ENCODE results near the gene IMMP2L.
"Not testable (repeated sequence)": the region's sequence is repeated elsewhere in the genome, so short reads cannot be mapped to it uniquely, and the experiment has no call there.

IMMP2L gene

DNA sequence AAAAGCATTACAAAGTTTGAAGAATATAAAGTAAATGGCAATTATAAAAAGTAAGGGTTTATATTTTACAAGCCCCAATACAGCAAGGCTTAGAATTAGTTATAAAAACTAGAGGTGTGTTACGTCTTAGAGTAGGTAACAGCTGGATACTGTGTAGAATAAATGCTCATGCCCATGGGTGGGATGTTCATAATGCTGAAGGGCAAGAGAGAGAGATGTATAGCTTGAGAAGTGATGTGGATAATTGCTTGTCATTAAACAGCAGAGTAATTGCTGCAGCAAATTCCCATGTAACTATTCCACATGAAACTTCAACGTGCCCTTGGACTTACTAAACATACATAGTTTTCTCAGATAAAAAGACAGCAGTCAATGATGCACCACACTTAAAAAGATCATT, 233.8 kb downstream of the IMMP2L start:
- no peak for DNase-seq

DNA sequence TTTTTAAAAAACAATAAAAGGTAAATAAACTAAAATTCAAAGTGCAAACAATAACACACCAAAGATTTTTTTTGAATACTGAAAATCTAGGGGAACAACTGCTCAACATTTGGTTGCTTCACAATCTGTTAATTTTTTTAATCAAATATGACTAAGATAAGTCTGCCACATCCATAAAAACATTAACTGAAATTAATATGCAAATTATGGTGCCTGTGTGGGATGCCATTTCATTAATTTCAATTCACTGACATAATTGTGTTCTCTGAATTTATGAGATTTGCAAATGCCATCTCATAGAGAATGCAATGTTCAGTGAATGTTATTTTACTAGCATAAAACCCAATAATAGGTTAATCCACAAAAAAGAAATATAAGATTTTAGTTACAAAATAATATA, 237.5 kb downstream of the IMMP2L start:
- DNase-seq: no peak

DNA sequence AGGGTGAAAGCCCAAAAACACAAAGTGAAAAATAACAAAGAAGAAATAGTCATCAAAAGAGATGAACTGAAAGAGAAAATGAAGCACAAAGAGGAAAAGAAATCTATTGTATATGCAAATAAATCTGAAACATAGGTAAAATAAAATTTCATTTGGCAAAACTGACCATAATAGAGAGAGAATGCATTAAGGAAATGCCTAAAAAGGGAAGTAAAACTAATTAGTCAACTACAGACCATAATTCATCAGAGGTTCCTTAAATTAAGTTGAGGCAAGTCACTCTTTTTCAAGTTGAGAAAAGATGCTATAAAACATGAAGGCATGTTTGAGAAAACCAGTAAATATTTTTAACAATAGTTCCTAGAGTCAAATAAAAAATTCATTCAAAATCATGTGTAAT, 238.1 kb downstream of the IMMP2L start:
- no peak for DNase-seq

DNA sequence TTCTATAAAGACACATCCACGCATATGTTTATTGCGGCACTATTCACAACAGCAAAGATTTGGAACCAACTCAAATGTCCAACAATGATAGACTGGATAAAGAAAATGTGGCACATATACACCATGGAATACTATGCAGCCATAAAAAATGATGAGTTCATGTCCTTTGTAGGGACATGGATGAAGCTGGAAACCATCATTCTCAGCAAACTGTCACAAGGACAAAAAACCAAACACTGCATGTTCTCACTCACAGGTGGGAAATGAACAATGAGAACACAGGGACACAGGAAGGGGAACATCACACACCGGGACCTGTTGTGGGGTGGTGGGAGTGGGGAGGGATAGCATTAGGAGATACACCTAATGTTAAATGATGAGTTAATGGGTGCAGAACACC, 238.6 kb downstream of the IMMP2L start:
- not testable (repeated sequence) for DNase-seq

DNA sequence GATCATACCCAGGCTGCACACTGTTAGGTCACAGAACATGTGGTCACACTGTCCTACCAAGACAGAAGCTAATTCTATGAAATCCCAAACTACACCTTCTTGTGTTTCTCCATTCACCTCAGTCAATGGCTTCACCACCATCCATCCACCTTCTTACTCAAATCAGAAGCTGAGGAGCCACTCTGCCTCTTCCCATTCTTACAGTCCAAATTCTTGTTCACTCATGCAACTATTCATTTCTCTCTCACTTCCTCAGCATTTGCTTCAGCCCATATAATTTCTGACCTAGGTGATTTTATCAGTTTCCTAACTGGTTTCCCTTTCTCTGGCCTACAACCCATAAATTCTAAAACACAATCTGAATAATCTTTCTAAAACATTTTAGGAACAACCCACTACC, 242.2 kb downstream of the IMMP2L start:
- DNase-seq: no peak

DNA sequence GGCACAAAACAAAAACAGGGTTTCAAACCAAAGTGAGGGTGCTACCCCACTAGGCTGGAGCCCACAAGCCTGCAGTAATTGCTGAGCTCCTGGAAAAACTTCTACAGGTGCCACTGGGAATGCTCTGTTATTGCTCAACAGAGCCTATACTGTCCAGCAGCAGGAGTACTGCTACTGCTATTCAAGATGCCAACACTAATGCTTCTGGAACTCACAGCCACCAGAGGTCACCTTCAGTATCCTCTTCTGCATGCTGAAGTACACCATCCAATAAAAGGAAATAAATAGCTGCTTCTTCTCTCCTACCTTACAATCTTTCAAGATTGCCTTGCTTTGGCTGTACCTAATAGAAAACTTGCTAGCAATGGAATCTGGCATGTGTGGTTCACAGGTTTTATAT, 249.3 kb downstream of the IMMP2L start:
- no peak for DNase-seq

DNA sequence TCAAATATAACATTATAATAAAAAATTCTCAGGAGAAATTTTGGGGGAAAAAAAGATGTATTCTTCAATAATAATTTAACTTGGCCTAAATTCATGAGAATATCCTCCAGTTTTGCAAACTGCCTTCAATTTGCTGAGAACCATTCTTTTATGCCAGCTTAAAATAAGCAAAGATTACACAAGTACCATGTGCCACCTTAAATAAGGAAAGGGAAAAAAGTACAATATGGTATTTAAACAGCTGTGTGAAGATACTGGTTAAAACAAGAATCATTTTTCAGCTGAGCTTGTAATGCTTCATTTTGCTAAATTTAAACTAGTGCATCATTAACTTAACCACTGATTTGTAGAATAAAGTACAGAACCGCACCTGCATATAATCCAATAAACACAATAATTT, 253.6 kb downstream of the IMMP2L start:
- no peak for DNase-seq

DNA sequence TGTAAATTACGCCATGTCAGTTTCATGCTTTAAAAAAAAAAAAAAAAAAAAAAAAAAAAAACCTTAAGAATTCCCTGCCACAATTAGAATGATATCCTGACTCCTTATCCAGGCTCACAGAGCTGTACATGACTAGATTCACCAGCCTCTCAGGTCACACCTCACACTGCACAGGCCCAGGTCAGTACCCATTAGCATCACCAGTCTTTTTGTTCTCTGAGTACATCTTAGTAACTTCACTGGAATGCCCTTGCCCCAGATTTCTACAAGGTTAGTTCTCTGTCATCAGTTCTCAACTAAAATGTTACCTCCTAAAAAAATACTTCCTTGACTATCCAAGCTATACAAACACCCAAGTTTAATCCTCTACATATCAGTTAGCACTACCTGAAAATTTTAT, 260.4 kb downstream of the IMMP2L start:
- no peak for DNase-seq

DNA sequence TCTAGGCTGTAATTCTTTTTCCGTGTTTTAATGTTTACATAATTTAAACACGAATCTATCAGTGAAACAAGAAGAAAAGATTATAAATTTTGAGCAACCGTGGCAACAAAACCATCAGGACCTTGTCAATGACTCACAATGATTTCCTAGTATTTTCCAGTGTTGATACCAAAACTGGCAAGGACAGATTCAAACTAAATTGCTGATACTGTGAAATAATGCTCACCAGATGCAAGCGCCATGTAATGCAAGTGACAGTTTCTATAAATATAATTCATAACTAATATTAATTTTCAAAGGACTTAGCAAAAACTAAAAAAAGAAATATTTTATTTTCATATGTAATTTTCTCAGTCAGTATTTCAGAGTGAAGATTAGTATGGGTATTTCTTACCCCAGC, 267.8 kb downstream of the IMMP2L start:
- no peak for DNase-seq

DNA sequence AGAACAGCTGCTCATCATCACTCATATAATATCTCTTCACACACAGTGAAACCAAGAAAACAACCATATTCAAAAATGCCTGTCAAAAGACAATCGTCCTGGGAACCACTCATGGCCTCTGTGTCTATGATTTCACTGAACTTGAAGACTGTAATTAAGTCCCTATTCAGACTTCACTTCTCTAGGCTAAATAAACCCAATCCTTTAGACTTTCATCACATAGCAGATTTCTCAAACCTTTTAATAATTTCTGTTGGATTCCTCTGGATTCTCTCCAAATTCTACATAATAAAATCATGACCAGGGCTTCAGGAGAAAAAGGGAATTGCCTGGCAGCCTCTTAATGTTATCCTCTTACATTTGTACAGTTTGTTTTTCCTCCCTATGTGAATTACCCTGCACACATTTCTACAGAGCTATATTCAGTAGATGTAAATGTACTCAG, 270.2 kb downstream of the IMMP2L start:
- no peak for DNase-seq

DNA sequence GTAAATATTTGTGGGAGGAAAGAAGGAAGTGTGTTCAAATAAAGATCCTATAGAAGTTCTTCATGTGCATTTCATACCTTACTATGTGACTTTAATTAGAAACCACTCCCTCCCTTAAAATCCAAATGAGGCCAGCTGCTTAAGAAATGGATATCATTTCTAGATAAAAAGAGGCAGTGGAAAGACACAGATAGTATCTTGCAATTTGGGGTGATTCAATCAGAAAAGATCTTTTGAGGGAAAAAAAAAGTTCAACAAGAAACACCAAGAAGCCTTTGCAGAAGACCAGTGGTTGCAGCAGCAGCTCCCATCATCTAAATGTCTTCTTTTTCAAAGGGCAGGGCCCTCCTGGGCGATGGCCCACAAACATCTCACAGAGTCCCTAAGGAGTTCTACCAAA, 271.3 kb downstream of the IMMP2L start:
- DNase-seq: no peak

DNA sequence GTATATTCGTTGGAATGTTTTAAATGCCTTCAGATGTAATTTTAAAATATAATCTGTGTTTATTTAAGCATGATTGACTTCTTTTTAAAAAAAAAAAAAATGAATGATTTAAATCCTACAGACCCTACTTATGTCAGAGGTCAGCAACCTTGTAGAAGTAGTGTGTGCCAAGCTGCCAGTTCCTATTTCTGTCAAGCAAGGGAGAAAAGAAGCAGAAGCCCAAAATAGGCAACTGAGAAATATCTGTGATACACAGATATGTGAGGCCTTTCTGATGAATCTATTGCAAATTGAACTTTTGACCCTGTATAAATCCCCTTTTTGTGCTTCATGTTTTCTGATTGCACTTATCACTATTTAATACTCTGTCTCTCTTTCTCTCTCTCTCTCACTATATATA, 271.9 kb downstream of the IMMP2L start:
- DNase-seq: no peak

DNA sequence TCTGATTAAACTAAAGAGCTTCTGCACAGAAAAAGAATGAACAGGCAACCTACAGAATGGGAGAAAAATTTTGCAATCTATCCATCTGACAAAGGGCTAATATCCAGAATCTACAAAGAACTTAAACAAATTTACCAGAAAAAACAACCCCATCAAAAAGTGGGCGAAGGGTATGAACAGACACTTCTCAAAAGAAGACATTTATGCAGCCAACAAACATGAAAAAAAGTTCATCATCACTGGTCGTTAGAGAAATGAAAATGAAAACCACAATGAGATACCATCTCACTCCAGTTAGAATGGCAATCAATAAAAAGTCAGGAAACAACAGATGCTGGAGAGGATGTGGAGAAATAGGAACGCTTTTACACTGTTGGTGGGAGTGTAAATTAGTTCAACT, 273.9 kb downstream of the IMMP2L start:
- not testable (repeated sequence) for DNase-seq

DNA sequence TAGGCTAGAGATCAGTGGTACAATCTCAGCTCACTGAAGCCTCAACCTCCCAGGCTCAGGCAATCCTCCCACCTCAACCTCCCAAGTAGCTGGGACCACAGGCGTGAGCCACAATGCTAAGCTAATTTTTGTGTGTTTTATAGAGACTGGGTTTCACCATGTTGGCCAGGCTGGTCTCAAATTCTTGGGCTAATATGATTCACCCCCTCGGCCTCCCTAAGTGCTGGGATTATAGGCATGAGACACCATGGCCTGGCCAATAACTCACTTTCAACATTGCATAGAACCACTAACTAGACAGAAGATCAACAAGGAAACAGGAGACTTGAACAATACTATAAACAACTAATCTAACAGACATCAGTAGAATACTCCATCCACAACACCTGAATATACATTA, 279.7 kb downstream of the IMMP2L start:
- no peak for DNase-seq

DNA sequence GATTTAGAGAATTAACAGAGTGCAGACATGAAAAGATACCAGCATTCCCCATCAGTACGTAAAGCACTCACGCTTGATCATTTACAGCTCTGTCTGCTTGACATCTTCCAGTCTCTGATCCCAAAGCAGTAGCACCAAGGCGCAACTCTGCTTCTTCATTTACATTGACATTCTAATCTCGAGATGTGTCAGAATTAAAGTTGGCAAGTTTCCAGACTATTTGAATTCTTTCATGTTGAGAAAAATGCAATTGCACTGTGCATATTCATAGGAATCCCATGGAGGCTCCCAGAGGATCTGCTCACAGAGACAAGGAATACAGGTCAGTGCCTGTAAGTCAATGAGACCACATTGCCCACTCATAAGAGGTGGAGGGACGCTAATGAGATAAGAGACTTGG, 287.4 kb downstream of the IMMP2L start:
- no peak for DNase-seq

DNA sequence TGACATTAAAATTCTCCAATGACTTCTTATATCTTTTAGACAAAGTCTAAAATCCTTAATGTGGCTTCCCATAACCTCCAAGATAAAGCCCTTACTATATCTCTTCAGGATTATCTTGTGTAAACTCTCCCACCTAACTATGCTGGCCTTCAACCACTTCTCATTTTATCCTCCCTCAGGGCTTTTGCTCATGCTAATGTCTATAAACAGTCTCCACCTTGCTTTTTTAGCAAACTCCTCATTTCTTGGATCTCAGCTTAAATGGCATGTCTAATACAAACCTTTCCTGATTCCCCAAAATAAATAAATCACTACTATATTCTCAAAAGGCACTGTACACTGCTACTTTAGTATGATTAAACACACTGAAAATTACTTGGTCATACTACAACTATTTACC, 290.2 kb downstream of the IMMP2L start:
- no peak for DNase-seq

DNA sequence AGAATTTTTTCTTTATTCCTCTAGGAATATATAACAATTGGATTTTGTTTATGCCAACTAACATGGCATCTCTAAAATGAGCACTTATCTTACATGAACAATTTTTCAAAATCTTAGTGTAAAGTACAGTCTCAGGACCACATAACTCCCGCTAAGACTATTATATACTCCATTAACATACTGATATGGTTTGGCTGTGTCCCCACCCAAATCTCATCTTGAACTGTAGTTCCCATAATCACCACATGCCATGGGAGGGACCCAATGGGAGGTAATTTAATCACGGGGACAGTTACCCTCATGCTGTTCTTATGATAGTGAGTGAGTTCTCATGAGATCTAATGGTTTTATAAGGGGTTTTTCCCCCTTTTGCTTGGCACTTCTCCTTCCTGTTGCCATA, 291.5 kb downstream of the IMMP2L start:
- not testable (repeated sequence) for DNase-seq

DNA sequence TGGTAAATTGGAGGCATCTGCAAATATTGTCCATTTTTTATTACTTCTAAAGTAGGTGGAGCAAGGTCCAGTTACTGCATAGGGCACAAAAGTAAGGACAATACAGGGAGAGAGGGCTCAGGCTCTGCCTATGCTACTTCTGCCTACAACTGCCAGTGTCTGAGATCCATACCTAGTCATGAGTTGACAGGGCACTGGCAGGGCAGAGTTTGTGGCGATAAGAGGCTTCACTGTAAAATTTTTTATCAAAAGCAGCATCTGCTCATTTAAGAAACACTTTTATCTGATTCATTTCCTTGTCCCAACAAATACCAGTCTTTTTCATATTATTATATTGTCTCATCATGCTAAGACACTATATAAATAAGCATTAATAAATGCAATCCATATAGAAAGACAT, 293.4 kb downstream of the IMMP2L start:
- DNase-seq: no peak

DNA sequence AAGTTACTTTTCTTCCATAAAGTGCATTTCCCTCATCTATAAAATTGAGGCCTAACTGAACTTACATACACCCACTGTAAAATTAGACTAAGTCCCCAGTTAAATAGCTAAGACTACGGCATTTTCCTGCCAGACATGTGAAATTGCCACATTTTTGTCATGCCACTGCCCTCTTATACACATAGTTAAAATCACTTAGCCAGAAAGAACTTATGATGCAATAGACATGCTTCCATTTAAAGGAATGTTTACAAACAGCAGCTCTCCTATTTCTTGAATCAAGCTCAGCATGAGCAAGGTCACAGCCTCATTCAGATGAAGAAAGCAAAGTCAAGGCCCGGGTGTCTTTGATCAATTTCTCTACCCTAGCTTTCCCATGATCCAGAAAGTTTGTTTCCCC, 295.7 kb downstream of the IMMP2L start:
- DNase-seq: no peak

DNA sequence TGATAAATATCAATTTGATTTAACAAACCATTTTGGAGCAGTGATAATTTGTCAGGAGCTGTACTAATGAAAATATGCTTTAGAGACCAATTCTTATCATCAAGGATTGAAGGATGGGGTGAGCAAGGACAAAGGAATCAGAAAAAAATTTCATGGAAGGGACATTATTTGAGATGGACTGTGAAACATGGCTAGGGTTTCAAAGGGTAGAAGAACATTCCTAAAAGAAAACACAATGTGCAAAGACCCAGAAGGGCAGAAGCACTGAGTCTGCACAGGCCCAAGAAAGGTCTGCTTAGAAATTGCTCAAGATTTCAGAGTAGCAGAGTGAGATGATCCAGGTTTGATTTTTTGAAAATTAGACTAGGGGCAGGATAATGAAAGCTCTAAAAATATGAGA, 296.9 kb downstream of the IMMP2L start:
- DNase-seq: no peak

DNA sequence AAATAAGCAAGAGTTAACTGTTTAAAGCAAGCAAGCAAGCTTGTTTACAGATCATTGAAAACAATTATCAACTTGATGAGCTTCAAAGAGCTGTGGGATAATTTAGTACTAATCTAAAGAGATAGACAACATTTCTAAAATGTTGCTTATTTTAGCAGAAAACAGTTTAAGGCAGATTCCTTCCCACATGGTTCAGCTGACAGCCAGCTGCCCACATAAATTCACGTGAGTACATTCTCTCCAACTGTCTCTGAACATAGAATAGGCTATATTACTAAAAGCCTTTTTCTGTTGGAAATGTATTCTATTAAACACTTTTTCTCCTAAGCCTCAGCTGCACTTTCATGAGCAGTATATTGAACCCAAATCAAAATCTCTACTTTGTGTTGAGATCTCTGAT, 297.3 kb downstream of the IMMP2L start:
- DNase-seq: no peak

DNA sequence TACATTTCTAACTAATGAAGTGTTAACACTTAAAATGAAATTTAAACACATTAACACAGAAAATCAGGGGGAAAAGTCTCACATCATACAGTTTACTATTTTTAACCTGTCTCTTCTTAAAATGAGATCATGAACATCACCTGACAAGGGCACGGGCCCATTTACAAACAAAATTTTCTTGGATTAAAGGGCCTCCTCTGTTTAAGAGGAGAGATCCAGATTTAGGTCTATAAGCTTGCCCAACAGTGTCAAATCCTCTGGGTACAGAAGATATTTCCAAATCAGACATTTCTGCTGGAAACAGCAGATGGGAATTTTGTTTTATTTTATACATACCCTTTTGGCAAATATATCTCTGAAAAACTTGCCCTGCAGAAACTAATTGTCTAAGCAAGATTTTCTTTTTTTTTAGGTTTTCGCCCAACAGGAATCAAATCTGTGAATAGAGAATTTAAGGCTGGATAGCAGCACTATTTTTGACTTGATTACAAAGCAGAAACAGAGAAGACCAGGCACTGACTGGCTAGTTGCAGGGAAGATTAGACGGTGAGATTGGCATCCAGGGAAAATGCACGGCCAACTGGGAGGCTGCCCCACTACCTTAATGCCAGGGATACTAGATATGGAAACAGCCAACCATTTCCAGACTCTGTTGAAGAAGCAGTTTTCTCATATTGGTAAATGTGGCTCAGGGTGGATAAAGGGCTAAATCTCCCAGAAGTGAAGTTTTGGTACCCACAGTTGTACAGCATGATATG, 298.0 kb downstream of the IMMP2L start:
- DNase-seq: no peak

DNA sequence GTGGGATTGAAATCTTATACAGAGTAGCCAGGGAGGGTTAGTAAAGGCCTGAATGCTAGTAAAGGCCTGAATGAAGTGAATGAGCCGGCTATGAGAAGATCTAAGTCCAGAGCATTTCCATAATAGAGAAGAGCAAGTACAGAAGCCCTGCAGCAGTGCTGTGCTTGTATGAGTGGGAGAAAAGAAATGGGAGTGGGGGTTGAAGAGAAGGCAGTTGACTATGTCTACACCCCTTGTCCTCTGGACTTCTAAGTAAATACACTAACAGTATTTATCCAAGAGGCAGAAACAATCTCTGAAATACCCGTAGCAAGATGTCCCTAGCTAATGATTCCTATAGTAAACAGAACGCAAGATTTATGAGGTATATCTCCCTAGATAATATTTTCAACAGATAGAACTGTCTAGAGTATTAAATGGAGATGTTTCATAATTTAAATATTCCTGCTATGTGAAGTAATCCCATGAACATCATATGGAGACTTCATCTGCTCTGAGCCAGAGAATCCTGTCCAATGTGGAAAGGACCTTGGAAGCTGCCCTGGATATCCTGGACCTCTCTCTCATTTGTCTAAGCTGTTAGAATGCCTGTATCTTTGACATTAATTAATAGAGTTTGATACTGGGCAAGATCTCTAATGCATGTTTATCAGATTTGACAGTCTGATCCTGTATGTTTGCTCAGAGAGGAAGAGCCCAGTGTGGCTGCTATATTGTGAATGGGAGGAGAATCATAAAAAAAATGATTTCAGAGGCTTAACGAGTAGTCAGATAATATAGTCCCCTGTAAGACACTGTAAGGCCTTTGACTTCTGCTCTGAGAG, 299.8 kb downstream of the IMMP2L start:
- DNase-seq: no peak

DNA sequence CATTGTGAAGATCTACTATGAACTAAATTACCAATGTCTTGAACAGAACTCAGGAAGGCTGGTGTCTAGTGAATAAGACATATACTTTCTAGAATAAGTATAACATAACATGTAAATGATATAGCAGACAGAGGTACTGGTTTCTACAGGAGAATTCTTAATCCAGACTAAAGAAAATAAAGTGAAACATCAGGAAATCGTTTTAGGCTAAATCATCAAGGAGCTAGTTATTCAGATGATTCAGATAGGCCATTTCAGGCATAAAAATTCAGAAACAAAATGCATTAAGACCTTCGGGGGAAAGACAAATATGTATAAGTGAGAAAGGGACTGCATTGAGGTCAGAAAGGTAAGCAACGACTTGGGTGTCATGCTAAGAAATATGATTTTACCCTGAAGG, 300.8 kb downstream of the IMMP2L start:
- DNase-seq: no peak

DNA sequence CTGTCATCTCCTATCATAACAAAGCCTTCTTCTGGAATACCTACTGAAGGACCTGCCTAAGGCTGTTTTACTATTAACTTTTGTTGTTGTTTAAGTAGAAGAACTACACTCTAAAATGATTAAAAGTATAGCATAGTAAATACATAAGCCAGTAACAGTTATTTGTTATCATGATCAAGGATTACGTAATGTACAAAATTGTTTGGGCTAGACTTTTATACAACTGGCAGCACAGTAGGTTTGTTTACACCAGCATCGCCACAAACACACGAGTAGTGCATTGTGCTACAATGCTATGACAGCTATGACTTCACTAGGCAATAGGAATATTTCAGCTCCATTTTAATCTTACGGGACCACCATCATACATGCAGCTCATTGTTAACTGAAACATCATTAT, 302.3 kb downstream of the IMMP2L start:
- DNase-seq: no peak

Measured in CD4-positive, alpha-beta T cell treated with Interleukin-21 for 1 hour (primary cell).